Measurements from ENCODE around the gene CRACDL.

The CRACDL gene

GRCh38 chr2:98896416-98896815 is 39.6 kb downstream of the CRACDL start:
- Histone ChIP-seq H3K4me3 (no peak overlapping the region), H3K27ac (no peak overlapping the region)
- no peak for DNase-seq (ENCODE audit: low spot score)
- TF ChIP-seq CTCF (IDR thresholded peaks at IDR 0.05): no peak

- DNase-seq (ENCODE audit: low spot score): no peak
- TF ChIP-seq CTCF (IDR thresholded peaks at IDR 0.05): no peak
- Histone ChIP-seq H3K27ac (no peak overlapping the region), H3K4me3 (no peak overlapping the region)
Observed at GRCh38 chr2:98895901-98896300, 40.1 kb downstream of the CRACDL start.

GRCh38 chr2:98895221-98895620 is 40.8 kb downstream of the CRACDL start:
- H3K27ac ChIP-seq: no peak overlapping the region
- DNase-seq (ENCODE audit: low spot score): no peak
- H3K4me3 ChIP-seq: no peak overlapping the region
- no peak for TF ChIP-seq CTCF (IDR thresholded peaks at IDR 0.05)

GRCh38 chr2:98894331-98895000 is 41.6 kb downstream of the CRACDL start:
- no peak for DNase-seq (ENCODE audit: low spot score)

GRCh38 chr2:98893911-98894321 is 42.1 kb downstream of the CRACDL start:
- DNase-seq (ENCODE audit: low spot score): no peak
- no peak overlapping the region for H3K27ac ChIP-seq
- TF ChIP-seq CTCF (IDR thresholded peaks at IDR 0.05): no peak
- no peak overlapping the region for H3K4me3 ChIP-seq

More at GRCh38 chr2:98894331-98895000, 41.6 kb downstream of the CRACDL start:
- Histone ChIP-seq H3K4me3 (no peak overlapping the region), H3K27ac (no peak overlapping the region)
- TF ChIP-seq CTCF (IDR thresholded peaks at IDR 0.05): no peak

- H3K27ac ChIP-seq: no peak overlapping the region
- no peak for TF ChIP-seq CTCF (IDR thresholded peaks at IDR 0.05)
- H3K4me3 ChIP-seq: no peak overlapping the region
- DNase-seq (ENCODE audit: low spot score): no peak
Observed at GRCh38 chr2:98892871-98893270, 43.2 kb downstream of the CRACDL start.

GRCh38 chr2:98891591-98891990 is 44.4 kb downstream of the CRACDL start:
- no peak overlapping the region for H3K4me3 ChIP-seq
- no peak overlapping the region for H3K27ac ChIP-seq
- no peak for TF ChIP-seq CTCF (IDR thresholded peaks at IDR 0.05)
- no peak for DNase-seq (ENCODE audit: low spot score)

Measured in coronary artery (tissue), 2 donors.